SH-SY5Y (cell line): Measurements from ENCODE around the gene NXPH2.

ENCODE experiments used
- GATA2 ChIP-seq: IDR thresholded peaks from 2 replicates; pipeline ENCODE4 v1.6.1; 2011; ENCODE audit warnings: mild to moderate bottlenecking, low read depth, low read length
- GATA3 ChIP-seq: IDR thresholded peaks from 2 replicates; pipeline ENCODE4 v1.6.1; 2011; ENCODE audit warnings: low read depth, mild to moderate bottlenecking, low read length, moderate library complexity

DNA sequence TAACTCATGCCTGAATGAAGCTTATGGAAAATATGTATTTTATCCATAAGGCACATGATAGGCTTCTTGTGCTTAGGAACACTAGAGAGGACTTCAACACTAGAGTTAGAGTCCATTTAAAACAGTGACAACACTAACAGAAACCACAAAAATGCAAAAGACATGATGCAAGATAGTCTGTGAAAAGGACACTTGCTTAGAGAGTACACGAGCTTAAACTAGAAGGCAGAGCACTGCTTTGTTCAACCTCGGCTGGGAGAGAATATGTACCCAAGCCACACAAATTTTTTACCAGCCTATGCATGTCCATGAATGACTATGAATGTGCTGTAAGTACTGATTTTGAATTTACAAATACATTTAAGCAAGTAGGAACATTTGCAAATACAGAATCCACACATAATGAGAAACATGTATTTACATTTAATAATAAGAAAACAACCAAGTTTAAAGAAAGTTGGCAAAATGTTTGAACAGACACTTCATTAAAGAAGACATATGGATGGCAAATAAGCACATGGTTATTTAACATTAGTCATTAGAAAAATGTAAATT is 148.0 kb downstream of the NXPH2 start:
- TF ChIP-seq GATA2 (no peak), GATA3 (no peak)
